ENCODE results near the gene SARM1. TPM values are rescaled to one million over a fixed set of nuclear protein-coding genes. Genes with fewer than 3 reads are reported as not detected.

Gene SARM1
- 5.7 TPM for total RNA-seq

DNA sequence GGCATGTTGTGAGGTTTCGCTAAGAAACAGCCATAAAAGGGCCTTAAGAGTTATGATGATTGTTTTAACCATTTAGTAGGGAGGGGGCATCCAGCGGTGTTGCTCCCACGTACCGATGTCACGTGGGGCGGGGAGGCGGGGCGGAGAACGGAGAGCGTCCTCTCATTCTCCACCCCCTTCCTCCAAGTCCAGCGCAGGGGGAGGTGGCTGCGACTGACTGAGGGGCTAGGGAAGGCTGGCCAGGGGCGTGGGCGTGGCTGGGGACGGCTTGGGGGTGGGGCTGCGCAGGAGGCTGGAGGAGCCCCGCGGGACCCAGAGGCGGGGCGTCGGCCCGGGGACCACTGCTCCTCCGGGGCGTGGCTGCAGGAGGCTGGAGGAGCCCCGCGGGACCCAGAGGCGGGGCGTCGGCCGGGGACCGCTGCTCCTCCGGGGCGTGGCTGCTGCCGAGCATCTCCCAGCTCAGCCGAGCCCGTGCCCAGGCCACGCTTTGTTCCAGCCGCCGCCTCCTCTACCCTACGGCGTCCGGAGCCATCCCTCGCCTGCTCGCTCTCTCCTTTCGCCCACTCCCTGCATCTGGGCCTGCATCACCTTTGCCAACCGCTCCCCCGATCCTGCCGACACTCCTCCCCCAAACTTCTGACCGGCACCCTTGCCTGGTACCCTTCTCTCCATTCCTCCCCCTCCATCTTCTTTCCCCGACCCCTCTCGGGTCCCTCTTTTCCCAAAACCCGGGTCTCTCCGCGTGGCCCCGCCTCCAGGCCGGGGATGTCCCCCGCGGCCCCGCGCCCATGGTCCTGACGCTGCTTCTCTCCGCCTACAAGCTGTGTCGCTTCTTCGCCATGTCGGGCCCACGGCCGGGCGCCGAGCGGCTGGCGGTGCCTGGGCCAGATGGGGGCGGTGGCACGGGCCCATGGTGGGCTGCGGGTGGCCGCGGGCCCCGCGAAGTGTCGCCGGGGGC lies at the start of gene SARM1:
TSS of gene SARM1 (plus strand) at position 450 of the 958 bp plus-strand sequence. CDS start at position 789, 339 bp downstream.
- H3K4me1 ChIP-seq (ENCODE audit: control insufficient read depth in 3 of 3, insufficient read depth in 3 of 3, low read length in 3 of 3) = peaks cover 17 to 25% (median 22%) of the 10 kb centered on the region in 3 donors
- peaks cover 0 to 4% (median 1%) of the 10 kb centered on the region in 3 donors for H3K36me3 ChIP-seq (ENCODE audit: control insufficient read depth in 3 of 3, insufficient read depth in 3 of 3, low read length in 3 of 3)
- no peaks in the 10 kb centered on the region for H3K9me3 ChIP-seq (ENCODE audit: control insufficient read depth in 3 of 3, low read length in 3 of 3)
- H3K27me3 ChIP-seq (ENCODE audit: control insufficient read depth in 3 of 3, insufficient read depth in 3 of 3, low read length in 3 of 3) = peaks cover 0 to 15% (median 7%) of the 10 kb centered on the region in 3 donors
- peak within 1 kb of the TSS; percentile 57 for H3K27ac ChIP-seq (ENCODE audit: low read depth, low read length)
- peak within 1 kb of the TSS; percentile 38 to 75 (median 43) for H3K9ac ChIP-seq (ENCODE audit: low read depth in 1 of 3, low read length in 3 of 3)
- H3K4me3 ChIP-seq (ENCODE audit: low read length in 3 of 3) = peak within 1 kb of the TSS; percentile 65 to 77 (median 71)

DNA sequence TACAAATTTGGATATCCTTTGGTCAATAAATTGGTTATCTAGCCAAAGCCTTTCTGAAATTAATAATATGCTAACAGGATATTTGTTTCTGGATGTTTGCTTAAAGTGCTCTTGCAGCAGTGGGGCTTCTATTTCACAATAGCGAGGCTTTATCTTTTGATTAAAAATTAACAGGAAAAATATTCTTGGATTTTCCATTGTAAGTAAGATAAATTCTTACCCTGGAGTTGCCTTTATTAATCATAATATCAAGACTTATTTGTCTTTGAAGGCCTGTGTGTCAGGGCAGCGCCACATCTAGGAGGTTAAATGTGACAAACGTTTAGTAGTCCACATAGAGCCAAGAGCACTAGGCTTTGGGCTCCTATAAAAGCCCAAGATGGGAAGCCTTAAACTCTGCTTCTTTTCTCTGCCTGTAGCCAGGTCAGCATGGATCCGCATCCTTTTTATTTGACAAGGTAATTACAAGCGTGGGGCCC lies 47.2 kb upstream of the SARM1 start:
- H3K4me3 ChIP-seq (ENCODE audit: low read length in 3 of 3) = no peak overlapping the region
- H3K9ac ChIP-seq (ENCODE audit: low read depth in 1 of 3, low read length in 3 of 3) = no peak overlapping the region
- peaks cover 4 to 11% (median 8%) of the 10 kb centered on the region in 3 donors for H3K4me1 ChIP-seq (ENCODE audit: control insufficient read depth in 3 of 3, insufficient read depth in 3 of 3, low read length in 3 of 3)
- H3K27me3 ChIP-seq (ENCODE audit: control insufficient read depth in 3 of 3, insufficient read depth in 3 of 3, low read length in 3 of 3) = no peaks in the 10 kb centered on the region
- H3K27ac ChIP-seq (ENCODE audit: low read depth, low read length) = no peak overlapping the region
- H3K36me3 ChIP-seq (ENCODE audit: control insufficient read depth in 3 of 3, insufficient read depth in 3 of 3, low read length in 3 of 3) = peaks cover 11 to 22% (median 17%) of the 10 kb centered on the region in 3 donors
- no peaks in the 10 kb centered on the region for H3K9me3 ChIP-seq (ENCODE audit: control insufficient read depth in 3 of 3, low read length in 3 of 3)

- Histone ChIP-seq H3K4me1 (ENCODE audit: control insufficient read depth in 3 of 3, insufficient read depth in 3 of 3, low read length in 3 of 3) (peaks cover 0 to 6% (median 3%) of the 10 kb centered on the region in 3 donors), H3K27me3 (ENCODE audit: control insufficient read depth in 3 of 3, insufficient read depth in 3 of 3, low read length in 3 of 3) (no peaks in the 10 kb centered on the region), H3K9me3 (ENCODE audit: control insufficient read depth in 3 of 3, low read length in 3 of 3) (no peaks in the 10 kb centered on the region), H3K4me3 (ENCODE audit: low read length in 3 of 3) (no peak overlapping the region), H3K36me3 (ENCODE audit: control insufficient read depth in 3 of 3, insufficient read depth in 3 of 3, low read length in 3 of 3) (peaks cover 13 to 24% (median 19%) of the 10 kb centered on the region in 3 donors), H3K27ac (ENCODE audit: low read depth, low read length) (no peak overlapping the region), H3K9ac (ENCODE audit: low read depth in 1 of 3, low read length in 3 of 3) (no peak overlapping the region)
Measured at GRCh38 chr17:28324781-28325180, 46.7 kb upstream of the SARM1 start.

DNA sequence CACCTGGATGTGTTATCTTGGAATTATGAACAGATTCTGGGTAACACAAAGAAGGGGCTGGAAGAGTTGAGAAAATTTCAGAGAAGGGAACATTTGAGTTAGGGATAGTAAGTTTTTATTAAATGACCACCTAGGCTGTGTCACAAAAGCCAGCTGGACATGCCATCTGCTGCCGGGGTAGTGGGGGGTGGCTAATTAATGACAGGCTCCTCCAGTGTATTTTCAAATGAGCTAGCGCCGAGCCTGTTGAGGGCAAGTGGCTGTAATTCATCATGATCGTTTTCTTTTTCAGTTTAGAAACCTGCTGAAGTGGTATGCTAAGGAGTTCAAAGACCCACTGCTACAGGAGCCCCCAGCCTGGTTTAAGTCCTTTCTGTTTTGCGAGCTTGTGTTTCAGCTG lies 46.3 kb upstream of the SARM1 start:
- Histone ChIP-seq H3K9me3 (ENCODE audit: control insufficient read depth in 3 of 3, low read length in 3 of 3) (no peaks in the 10 kb centered on the region), H3K27me3 (ENCODE audit: control insufficient read depth in 3 of 3, insufficient read depth in 3 of 3, low read length in 3 of 3) (no peaks in the 10 kb centered on the region), H3K36me3 (ENCODE audit: control insufficient read depth in 3 of 3, insufficient read depth in 3 of 3, low read length in 3 of 3) (peaks cover 13 to 24% (median 19%) of the 10 kb centered on the region in 3 donors), H3K27ac (ENCODE audit: low read depth, low read length) (no peak overlapping the region), H3K9ac (ENCODE audit: low read depth in 1 of 3, low read length in 3 of 3) (no peak overlapping the region), H3K4me1 (ENCODE audit: control insufficient read depth in 3 of 3, insufficient read depth in 3 of 3, low read length in 3 of 3) (peaks cover 0 to 4% (median 0%) of the 10 kb centered on the region in 3 donors), H3K4me3 (ENCODE audit: low read length in 3 of 3) (no peak overlapping the region)

DNA sequence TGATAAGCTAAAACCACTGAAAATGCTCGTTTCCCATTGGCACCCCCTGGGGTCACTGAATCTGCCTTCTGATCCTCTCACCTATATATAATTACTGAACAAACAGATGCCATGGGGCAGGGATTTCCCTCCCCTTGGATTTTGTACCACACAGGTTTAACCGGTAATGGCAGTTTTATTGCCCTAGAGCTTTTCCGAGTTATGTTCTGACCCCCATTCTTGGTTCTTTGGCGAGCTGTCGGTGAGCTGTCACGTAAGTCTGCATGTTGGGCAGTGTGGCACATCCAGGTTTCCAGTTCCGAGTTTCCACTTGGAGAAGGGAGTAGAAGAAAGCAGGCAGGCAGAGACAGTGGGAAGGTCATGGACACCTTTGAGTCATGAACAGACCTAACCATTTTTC lies 45.4 kb upstream of the SARM1 start:
- Histone ChIP-seq H3K36me3 (ENCODE audit: control insufficient read depth in 3 of 3, insufficient read depth in 3 of 3, low read length in 3 of 3) (peaks cover 20 to 31% (median 26%) of the 10 kb centered on the region in 3 donors), H3K9ac (ENCODE audit: low read depth in 1 of 3, low read length in 3 of 3) (no peak overlapping the region), H3K9me3 (ENCODE audit: control insufficient read depth in 3 of 3, low read length in 3 of 3) (no peaks in the 10 kb centered on the region), H3K27ac (ENCODE audit: low read depth, low read length) (no peak overlapping the region), H3K4me1 (ENCODE audit: control insufficient read depth in 3 of 3, insufficient read depth in 3 of 3, low read length in 3 of 3) (no peaks in the 10 kb centered on the region), H3K4me3 (ENCODE audit: low read length in 3 of 3) (no peak overlapping the region), H3K27me3 (ENCODE audit: control insufficient read depth in 3 of 3, insufficient read depth in 3 of 3, low read length in 3 of 3) (no peaks in the 10 kb centered on the region)

- Histone ChIP-seq H3K4me3 (ENCODE audit: low read length in 3 of 3) (no peak overlapping the region), H3K4me1 (ENCODE audit: control insufficient read depth in 3 of 3, insufficient read depth in 3 of 3, low read length in 3 of 3) (no peaks in the 10 kb centered on the region), H3K9me3 (ENCODE audit: control insufficient read depth in 3 of 3, low read length in 3 of 3) (no peaks in the 10 kb centered on the region), H3K9ac (ENCODE audit: low read depth in 1 of 3, low read length in 3 of 3) (no peak overlapping the region), H3K36me3 (ENCODE audit: control insufficient read depth in 3 of 3, insufficient read depth in 3 of 3, low read length in 3 of 3) (peaks cover 29 to 40% (median 34%) of the 10 kb centered on the region in 3 donors), H3K27ac (ENCODE audit: low read depth, low read length) (no peak overlapping the region), H3K27me3 (ENCODE audit: control insufficient read depth in 3 of 3, insufficient read depth in 3 of 3, low read length in 3 of 3) (no peaks in the 10 kb centered on the region)
Measured at GRCh38 chr17:28327031-28327607, 44.4 kb upstream of the SARM1 start.

DNA sequence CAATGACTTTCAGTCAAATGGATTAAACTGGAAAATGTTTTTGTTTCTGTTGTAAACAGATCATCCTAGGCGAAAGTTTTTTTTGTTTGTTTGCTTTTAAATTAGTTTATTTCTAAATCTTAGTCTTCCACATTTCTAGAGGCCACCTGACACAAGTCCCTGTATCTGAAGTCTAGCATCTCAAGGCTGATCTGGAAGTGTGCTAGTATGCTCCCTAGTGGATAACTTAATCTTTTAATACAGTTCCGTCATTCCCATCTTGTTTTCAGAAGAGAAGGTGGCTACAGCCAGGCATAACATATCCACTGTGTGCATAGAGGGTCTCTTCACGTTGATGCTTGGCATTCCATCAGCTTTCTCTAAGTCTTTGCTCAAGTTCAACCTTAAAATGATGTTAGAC lies 43.8 kb upstream of the SARM1 start:
- Histone ChIP-seq H3K27me3 (ENCODE audit: control insufficient read depth in 3 of 3, insufficient read depth in 3 of 3, low read length in 3 of 3) (no peaks in the 10 kb centered on the region), H3K36me3 (ENCODE audit: control insufficient read depth in 3 of 3, insufficient read depth in 3 of 3, low read length in 3 of 3) (peaks cover 30 to 44% (median 34%) of the 10 kb centered on the region in 3 donors)

GRCh38 chr17:28328325-28328724 lies 43.2 kb upstream of the SARM1 start:
- H3K4me3 ChIP-seq (ENCODE audit: low read length in 3 of 3) = no peak overlapping the region
- H3K27me3 ChIP-seq (ENCODE audit: control insufficient read depth in 3 of 3, insufficient read depth in 3 of 3, low read length in 3 of 3) = no peaks in the 10 kb centered on the region
- peaks cover under 1 to 4% (median 4%) of the 10 kb centered on the region in 3 donors for H3K4me1 ChIP-seq (ENCODE audit: control insufficient read depth in 3 of 3, insufficient read depth in 3 of 3, low read length in 3 of 3)
- H3K27ac ChIP-seq (ENCODE audit: low read depth, low read length) = no peak overlapping the region
- H3K9me3 ChIP-seq (ENCODE audit: control insufficient read depth in 3 of 3, low read length in 3 of 3) = no peaks in the 10 kb centered on the region
- no peak overlapping the region for H3K9ac ChIP-seq (ENCODE audit: low read depth in 1 of 3, low read length in 3 of 3)
- peaks cover 30 to 44% (median 34%) of the 10 kb centered on the region in 3 donors for H3K36me3 ChIP-seq (ENCODE audit: control insufficient read depth in 3 of 3, insufficient read depth in 3 of 3, low read length in 3 of 3)

More for the DNA sequence above, 43.8 kb upstream of the SARM1 start:
- Histone ChIP-seq H3K9me3 (ENCODE audit: control insufficient read depth in 3 of 3, low read length in 3 of 3) (no peaks in the 10 kb centered on the region), H3K4me3 (ENCODE audit: low read length in 3 of 3) (no peak overlapping the region), H3K4me1 (ENCODE audit: control insufficient read depth in 3 of 3, insufficient read depth in 3 of 3, low read length in 3 of 3) (no peaks in the 10 kb centered on the region), H3K27ac (ENCODE audit: low read depth, low read length) (no peak overlapping the region), H3K9ac (ENCODE audit: low read depth in 1 of 3, low read length in 3 of 3) (no peak overlapping the region)

DNA sequence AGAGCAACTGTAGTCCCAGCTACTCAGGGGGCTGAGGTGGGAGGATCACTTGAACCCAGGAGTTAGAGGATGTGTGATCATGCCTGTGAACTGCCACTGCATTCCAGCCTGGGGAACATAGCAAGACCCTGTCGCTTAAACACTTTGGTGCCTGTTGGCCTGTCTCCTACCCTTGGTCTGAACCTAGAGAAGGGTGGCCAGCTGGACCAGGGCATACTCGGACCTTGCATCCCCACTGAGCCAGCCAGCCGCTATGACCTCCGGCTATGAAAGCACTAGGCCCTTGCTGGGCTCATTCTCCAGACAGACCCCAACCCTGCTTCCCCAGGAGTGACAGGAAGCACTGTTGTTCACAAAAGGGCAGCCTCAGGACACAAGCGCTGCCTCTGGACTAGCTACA lies 40.8 kb upstream of the SARM1 start:
- Histone ChIP-seq H3K9me3 (ENCODE audit: control insufficient read depth in 3 of 3, low read length in 3 of 3) (no peaks in the 10 kb centered on the region), H3K4me1 (ENCODE audit: control insufficient read depth in 3 of 3, insufficient read depth in 3 of 3, low read length in 3 of 3) (peaks cover 16 to 20% (median 18%) of the 10 kb centered on the region in 3 donors), H3K4me3 (ENCODE audit: low read length in 3 of 3) (no peak overlapping the region), H3K27me3 (ENCODE audit: control insufficient read depth in 3 of 3, insufficient read depth in 3 of 3, low read length in 3 of 3) (no peaks in the 10 kb centered on the region), H3K27ac (ENCODE audit: low read depth, low read length) (no peak overlapping the region), H3K9ac (ENCODE audit: low read depth in 1 of 3, low read length in 3 of 3) (no peak overlapping the region), H3K36me3 (ENCODE audit: control insufficient read depth in 3 of 3, insufficient read depth in 3 of 3, low read length in 3 of 3) (peaks cover 30 to 44% (median 34%) of the 10 kb centered on the region in 3 donors)
